ENCODE measurements around the gene DNAAF5. TPM values are rescaled to one million over a fixed set of nuclear protein-coding genes. Genes with fewer than 3 reads are reported as not detected.

The DNAAF5 gene
- total and polyA plus RNA-seq, 9 of the 15 experiments (the other 6 are each of a cell fraction or from before 2014, with no cell fraction given): 3.1 to 69.7 (median 19.1) TPM

DNA sequence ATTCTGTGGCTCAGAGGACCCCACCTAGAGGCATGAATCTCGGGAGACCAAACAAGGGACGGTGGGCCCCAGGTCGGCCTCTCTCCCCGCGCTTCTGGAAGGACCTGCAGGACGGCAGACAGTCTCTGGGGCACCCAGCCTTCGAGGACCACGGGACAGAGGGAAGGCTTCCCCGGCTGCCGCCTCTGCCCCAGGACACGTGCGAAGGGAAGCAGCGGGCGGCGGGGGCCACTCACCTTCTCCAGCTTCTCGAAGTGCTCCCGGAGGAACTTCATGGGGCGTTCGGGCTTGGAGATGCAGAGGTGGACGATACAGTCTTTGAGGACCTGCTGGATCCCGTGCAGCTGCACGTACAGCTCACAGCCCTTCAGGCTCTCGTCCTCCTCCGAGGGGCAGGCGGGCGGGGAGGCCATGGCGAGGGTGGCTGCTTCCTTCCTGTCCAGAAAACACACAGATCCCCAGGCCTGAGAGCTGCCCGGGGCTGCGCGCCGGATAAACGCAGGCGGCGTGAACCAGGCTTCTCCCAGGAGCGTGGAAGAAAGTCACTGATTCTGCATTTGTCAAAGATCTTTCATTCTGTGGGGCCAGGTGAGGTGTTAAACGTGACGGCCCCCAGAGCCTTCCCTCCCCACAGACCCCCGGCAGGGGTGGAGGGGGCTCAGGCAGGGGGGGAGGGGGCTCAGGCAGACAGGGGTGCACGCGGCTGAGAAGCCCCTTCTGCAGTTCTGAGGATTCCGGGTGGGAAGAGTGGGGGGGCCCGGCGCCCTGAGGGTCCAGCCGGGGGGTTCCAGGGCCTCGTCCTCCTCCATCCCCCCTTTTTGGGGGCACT lies 15.2 kb upstream of the DNAAF5 start (continued):
- TF ChIP-seq, protein P1, sequence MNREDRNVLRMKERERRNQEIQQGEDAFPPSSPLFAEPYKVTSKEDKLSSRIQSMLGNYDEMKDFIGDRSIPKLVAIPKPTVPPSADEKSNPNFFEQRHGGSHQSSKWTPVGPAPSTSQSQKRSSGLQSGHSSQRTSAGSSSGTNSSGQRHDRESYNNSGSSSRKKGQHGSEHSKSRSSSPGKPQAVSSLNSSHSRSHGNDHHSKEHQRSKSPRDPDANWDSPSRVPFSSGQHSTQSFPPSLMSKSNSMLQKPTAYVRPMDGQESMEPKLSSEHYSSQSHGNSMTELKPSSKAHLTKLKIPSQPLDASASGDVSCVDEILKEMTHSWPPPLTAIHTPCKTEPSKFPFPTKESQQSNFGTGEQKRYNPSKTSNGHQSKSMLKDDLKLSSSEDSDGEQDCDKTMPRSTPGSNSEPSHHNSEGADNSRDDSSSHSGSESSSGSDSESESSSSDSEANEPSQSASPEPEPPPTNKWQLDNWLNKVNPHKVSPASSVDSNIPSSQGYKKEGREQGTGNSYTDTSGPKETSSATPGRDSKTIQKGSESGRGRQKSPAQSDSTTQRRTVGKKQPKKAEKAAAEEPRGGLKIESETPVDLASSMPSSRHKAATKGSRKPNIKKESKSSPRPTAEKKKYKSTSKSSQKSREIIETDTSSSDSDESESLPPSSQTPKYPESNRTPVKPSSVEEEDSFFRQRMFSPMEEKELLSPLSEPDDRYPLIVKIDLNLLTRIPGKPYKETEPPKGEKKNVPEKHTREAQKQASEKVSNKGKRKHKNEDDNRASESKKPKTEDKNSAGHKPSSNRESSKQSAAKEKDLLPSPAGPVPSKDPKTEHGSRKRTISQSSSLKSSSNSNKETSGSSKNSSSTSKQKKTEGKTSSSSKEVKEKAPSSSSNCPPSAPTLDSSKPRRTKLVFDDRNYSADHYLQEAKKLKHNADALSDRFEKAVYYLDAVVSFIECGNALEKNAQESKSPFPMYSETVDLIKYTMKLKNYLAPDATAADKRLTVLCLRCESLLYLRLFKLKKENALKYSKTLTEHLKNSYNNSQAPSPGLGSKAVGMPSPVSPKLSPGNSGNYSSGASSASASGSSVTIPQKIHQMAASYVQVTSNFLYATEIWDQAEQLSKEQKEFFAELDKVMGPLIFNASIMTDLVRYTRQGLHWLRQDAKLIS (CRISPR knock-in tag; IDR thresholded peaks at IDR 0.05): no peak
- TF ChIP-seq, protein P2, sequence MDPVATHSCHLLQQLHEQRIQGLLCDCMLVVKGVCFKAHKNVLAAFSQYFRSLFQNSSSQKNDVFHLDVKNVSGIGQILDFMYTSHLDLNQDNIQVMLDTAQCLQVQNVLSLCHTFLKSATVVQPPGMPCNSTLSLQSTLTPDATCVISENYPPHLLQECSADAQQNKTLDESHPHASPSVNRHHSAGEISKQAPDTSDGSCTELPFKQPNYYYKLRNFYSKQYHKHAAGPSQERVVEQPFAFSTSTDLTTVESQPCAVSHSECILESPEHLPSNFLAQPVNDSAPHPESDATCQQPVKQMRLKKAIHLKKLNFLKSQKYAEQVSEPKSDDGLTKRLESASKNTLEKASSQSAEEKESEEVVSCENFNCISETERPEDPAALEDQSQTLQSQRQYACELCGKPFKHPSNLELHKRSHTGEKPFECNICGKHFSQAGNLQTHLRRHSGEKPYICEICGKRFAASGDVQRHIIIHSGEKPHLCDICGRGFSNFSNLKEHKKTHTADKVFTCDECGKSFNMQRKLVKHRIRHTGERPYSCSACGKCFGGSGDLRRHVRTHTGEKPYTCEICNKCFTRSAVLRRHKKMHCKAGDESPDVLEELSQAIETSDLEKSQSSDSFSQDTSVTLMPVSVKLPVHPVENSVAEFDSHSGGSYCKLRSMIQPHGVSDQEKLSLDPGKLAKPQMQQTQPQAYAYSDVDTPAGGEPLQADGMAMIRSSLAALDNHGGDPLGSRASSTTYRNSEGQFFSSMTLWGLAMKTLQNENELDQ (CRISPR knock-in tag; IDR thresholded peaks at IDR 0.05; ENCODE audit: borderline replicate concordance): no peak
- TF ChIP-seq KDM5B (IDR thresholded peaks at IDR 0.05; ENCODE audit: insufficient replicate concordance, low read depth, low read length) (no peak), SP1 (CRISPR knock-in tag; IDR thresholded peaks at IDR 0.05) (no peak), MTF1 (CRISPR knock-in tag; IDR thresholded peaks at IDR 0.05; ENCODE audit: borderline replicate concordance) (no peak), NCOA6 (IDR thresholded peaks at IDR 0.05) (no peak), ZNF175 (CRISPR knock-in tag; IDR thresholded peaks at IDR 0.05; ENCODE audit: low read depth) (no peak)
- TF ChIP-seq, protein P3, sequence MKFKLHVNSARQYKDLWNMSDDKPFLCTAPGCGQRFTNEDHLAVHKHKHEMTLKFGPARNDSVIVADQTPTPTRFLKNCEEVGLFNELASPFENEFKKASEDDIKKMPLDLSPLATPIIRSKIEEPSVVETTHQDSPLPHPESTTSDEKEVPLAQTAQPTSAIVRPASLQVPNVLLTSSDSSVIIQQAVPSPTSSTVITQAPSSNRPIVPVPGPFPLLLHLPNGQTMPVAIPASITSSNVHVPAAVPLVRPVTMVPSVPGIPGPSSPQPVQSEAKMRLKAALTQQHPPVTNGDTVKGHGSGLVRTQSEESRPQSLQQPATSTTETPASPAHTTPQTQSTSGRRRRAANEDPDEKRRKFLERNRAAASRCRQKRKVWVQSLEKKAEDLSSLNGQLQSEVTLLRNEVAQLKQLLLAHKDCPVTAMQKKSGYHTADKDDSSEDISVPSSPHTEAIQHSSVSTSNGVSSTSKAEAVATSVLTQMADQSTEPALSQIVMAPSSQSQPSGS (CRISPR knock-in tag; IDR thresholded peaks at IDR 0.05): no peak

Data from K562 (cell line).